ENCODE data around the gene CYB5D1. TPM values are rescaled to one million over a fixed set of nuclear protein-coding genes. Genes with fewer than 3 reads are reported as not detected.
"Not testable (repeated sequence)": the region's sequence is repeated elsewhere in the genome, so short reads cannot be mapped to it uniquely, and the experiment has no call there.

The CYB5D1 gene
- total and polyA plus RNA-seq, 9 donors: 5.9 to 9.3 (median 7.3) TPM

DNA sequence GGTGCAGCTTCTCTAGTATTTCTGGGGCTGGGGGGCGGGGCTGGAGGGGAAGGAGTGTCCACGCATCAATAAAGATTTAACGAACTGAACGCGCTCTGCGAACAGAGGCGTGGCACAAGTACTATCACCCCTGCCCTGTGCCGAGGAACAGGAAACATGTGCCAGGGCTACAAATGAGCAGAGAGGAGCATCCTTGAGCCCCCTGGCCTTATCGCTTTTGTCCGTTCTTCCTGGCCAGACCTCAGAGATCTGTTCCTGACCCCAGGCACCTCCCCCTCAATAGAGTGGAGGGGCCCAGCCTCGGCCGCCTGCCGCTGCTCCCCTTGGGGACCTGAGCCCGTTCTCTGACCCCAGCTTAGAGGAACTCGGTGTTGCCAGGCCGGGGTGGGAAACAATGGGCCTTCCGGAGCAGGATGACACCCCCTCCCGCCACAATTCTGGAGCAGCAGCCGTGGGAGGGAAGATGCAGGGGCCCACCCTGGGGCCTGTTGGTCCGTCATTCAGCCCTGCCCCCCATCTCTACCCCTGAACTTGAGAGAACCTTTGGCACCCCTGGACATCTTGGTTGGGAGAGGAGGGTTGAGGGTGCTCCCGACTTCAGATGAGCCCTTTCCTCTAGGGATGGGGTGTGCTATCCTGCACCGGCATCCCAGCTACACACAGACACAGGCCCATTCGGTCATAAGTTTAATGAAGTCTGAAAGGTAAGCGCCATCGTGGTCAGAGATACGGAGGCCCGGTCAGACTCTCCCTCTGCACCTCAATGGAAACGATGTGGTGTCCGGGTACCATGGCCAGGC lies 1.6 kb upstream of the CYB5D1 start:
- peak; percentile 83 for DNase-seq
- H3K27me3 ChIP-seq (ENCODE audit: control insufficient read depth, insufficient read depth, low read length): no peaks in the 10 kb centered on the region
- peaks cover 41% of the 10 kb centered on the region for H3K36me3 ChIP-seq (ENCODE audit: control insufficient read depth, insufficient read depth, low read length)
- peaks cover 53% of the 10 kb centered on the region for H3K4me1 ChIP-seq (ENCODE audit: control insufficient read depth, insufficient read depth, low read length)
- H3K4me3 ChIP-seq (ENCODE audit: low read length): peak overlapping the region; percentile 83
- WGBS (ENCODE audit: insufficient coverage): 6% methylated on average over 17 of the region's 29 CpGs
- H3K9me3 ChIP-seq (replicated peaks; ENCODE audit: control insufficient read depth, low read depth, low read length): no peaks in the 10 kb centered on the region
- peak overlapping the region; percentile 99 for H3K27ac ChIP-seq (ENCODE audit: low read length)

DNA sequence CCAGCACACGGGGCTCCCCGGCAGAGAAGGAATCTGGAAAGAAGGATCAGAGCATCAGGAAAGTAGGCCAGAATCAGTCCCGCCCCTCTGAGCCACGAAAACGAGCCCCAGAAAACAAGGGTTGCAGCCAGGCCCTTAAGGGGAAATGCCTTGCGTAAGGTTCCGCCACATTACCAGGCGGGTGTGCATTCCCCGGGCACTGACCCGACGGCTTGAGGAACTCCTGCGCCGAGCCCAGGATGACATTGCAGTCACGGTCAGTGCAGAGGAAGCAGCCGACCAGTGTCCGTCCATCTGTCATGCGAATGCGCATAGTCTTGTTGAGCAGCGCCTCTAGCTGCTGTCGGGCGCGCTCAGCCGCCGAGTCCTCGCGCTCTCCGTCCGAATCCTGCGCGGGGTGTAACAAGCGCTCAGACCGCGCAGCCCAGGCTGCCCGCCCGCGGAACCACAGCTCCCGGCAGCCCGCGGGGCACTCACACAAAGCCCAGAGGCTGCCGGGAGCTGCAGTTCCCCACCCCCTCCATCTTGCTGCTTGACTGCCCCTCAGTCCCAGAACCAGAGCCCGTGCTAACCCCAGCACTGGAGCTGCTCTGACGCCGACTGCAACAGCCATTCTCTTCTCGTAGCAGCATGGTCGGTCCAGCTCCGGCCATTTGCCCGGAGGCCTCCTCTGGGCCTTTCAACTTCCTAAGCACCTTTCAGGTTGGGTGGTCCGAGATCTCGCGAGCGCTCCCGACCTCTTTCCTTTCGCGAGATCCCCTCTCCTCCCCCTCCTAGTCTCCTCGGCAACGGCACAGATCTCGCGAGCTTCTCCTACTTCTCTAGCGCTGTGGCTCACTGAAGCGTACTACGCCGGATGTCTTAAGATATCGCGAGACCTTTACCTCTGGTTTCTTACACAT lies 741 bp upstream of the CYB5D1 start, which contains the start of gene NAA38:
Gene NAA38 (minus strand): TSS at position 749 of the 902 bp plus-strand sequence. CDS start 96 bp downstream, at position 653.
- WGBS (ENCODE audit: insufficient coverage): under 1% methylated on average over 64 of the region's 64 CpGs
- Histone ChIP-seq H3K27ac (ENCODE audit: low read length) (peak within 1 kb of the TSS; percentile 99), H3K9me3 (replicated peaks; ENCODE audit: control insufficient read depth, low read depth, low read length) (no peaks in the 10 kb centered on the region), H3K27me3 (ENCODE audit: control insufficient read depth, insufficient read depth, low read length) (no peaks in the 10 kb centered on the region), H3K36me3 (ENCODE audit: control insufficient read depth, insufficient read depth, low read length) (peaks cover 33% of the 10 kb centered on the region), H3K4me1 (ENCODE audit: control insufficient read depth, insufficient read depth, low read length) (peaks cover 45% of the 10 kb centered on the region), H3K4me3 (ENCODE audit: low read length) (peak within 1 kb of the TSS; percentile 83)
- DNase-seq: peak; percentile 100

DNA sequence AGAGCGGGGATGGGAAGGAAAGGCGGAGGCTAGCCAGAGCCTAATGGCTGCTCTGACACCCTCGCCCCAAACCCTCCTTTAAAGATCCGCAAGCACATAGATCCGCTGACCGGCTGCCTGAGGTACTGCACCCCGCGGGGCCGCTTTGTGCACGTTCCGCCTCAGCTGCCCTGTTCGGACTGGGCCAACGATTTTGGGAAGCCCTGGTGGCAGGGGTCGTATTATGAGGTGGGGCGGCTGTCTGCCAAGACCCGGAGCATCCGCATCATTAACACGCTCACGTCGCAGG lies 663 bp downstream of the CYB5D1 start:
- WGBS (ENCODE audit: insufficient coverage): 12% methylated on average over 16 of the region's 20 CpGs

DNA sequence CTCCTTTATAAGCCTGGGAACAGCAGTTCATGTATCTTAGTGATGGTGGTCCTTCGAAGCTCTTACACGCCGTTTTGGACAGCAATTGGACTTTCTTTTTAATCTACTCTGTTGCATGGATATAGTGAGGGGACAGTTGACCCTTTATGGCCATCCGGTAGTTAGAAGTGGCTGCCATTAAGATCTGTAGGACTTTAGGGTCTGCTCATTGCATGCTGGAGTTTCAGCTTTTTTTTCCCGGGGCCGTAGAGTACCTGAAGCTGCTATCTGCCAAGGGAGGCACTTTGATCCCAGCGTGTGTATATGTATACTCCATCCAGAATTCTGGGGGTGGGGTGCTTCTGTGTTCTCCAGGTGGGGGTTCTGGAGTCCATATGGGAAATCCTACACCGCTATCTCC lies 1.2 kb downstream of the CYB5D1 start:
- Histone ChIP-seq H3K27me3 (ENCODE audit: control insufficient read depth, insufficient read depth, low read length) (no peaks in the 10 kb centered on the region), H3K27ac (ENCODE audit: low read length) (no peak overlapping the region), H3K4me1 (ENCODE audit: control insufficient read depth, insufficient read depth, low read length) (peaks cover 44% of the 10 kb centered on the region), H3K4me3 (ENCODE audit: low read length) (no peak overlapping the region), H3K9me3 (replicated peaks; ENCODE audit: control insufficient read depth, low read depth, low read length) (no peaks in the 10 kb centered on the region), H3K36me3 (ENCODE audit: control insufficient read depth, insufficient read depth, low read length) (peaks cover 17% of the 10 kb centered on the region)
- peak; percentile 16 for DNase-seq
- 90% methylated on average over 4 of the region's 8 CpGs for WGBS (ENCODE audit: insufficient coverage)

More for the DNA sequence above, 663 bp downstream of the CYB5D1 start:
- H3K4me1 ChIP-seq (ENCODE audit: control insufficient read depth, insufficient read depth, low read length): peaks cover 44% of the 10 kb centered on the region
- H3K4me3 ChIP-seq (ENCODE audit: low read length): peak overlapping the region; percentile 83
- H3K9me3 ChIP-seq (replicated peaks; ENCODE audit: control insufficient read depth, low read depth, low read length): no peaks in the 10 kb centered on the region
- no peaks in the 10 kb centered on the region for H3K27me3 ChIP-seq (ENCODE audit: control insufficient read depth, insufficient read depth, low read length)
- peaks cover 22% of the 10 kb centered on the region for H3K36me3 ChIP-seq (ENCODE audit: control insufficient read depth, insufficient read depth, low read length)
- peak overlapping the region; percentile 99 for H3K27ac ChIP-seq (ENCODE audit: low read length)
- peak; percentile 46 for DNase-seq

DNA sequence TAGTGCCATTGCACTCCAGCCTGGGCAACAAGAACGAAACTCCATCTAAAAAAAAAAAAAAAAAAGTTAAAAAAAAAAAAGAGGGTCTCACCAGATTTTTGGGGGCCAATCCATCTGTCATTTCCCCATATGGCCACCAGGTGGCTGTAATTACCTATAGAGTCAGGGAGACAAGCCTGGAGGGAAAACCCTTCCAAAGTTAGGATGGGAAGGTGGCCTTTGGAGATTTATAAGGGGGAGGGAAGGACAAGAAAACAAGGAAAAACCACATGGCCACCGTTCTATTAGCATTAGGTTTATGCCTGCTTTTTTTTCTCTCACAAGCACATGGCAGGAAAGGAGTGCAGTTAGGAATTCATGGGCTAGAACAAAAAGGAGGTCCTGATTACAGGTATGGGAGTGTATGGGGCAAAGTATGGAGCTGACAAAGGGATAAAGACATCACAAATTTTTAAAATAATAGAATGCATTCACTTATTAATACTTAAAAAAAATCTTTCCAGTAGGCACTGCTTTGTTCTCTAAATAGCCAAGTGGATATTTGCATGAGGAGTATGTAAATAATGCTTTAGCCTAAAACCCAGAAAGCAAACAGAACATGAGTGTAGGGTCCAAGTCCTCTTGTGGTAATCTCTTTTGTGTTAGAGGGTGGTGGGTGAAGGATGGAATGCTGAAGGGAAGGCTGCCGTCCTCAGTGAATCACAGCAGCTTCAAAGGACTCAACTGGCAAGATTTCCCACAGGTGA lies 5.1 kb downstream of the CYB5D1 start:
- no peaks in the 10 kb centered on the region for H3K27me3 ChIP-seq (ENCODE audit: control insufficient read depth, insufficient read depth, low read length)
- WGBS (ENCODE audit: insufficient coverage): 57% methylated on average over 1 of the region's 3 CpGs
- peaks cover 15% of the 10 kb centered on the region for H3K4me1 ChIP-seq (ENCODE audit: control insufficient read depth, insufficient read depth, low read length)
- H3K9me3 ChIP-seq (replicated peaks; ENCODE audit: control insufficient read depth, low read depth, low read length): no peaks in the 10 kb centered on the region
- H3K4me3 ChIP-seq (ENCODE audit: low read length): no peak overlapping the region
- DNase-seq: peak; percentile 83
- peaks cover 19% of the 10 kb centered on the region for H3K36me3 ChIP-seq (ENCODE audit: control insufficient read depth, insufficient read depth, low read length)
- no peak overlapping the region for H3K27ac ChIP-seq (ENCODE audit: low read length)

DNA sequence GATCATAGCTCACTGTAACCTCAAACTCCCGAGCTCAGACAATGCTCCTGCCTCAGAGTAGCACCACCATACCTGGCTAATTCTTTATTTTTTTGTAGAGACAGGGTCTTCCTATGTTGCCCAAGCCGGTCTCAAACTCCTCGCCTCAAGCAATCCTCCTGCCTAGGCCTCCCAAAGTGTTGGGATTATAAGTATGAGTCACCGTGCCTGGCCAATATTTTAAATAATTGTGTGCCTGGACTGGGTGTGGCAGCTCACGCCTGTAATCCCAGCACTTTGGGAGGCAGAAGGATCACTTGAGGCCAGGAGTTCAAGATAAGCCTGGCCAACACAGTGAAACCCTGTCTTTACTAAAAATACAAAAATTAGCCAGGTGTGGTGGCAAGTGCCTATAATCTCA lies 6.6 kb downstream of the CYB5D1 start:
- 90% methylated on average over 2 of the region's 5 CpGs for WGBS (ENCODE audit: insufficient coverage)
- not testable (repeated sequence) for H3K27ac ChIP-seq (ENCODE audit: low read length); DNase-seq; H3K9me3 ChIP-seq (replicated peaks; ENCODE audit: control insufficient read depth, low read depth, low read length); H3K4me3 ChIP-seq (ENCODE audit: low read length); H3K4me1 ChIP-seq (ENCODE audit: control insufficient read depth, insufficient read depth, low read length); H3K27me3 ChIP-seq (ENCODE audit: control insufficient read depth, insufficient read depth, low read length)
- peaks cover 12% of the 10 kb centered on the region for H3K36me3 ChIP-seq (ENCODE audit: control insufficient read depth, insufficient read depth, low read length)

DNA sequence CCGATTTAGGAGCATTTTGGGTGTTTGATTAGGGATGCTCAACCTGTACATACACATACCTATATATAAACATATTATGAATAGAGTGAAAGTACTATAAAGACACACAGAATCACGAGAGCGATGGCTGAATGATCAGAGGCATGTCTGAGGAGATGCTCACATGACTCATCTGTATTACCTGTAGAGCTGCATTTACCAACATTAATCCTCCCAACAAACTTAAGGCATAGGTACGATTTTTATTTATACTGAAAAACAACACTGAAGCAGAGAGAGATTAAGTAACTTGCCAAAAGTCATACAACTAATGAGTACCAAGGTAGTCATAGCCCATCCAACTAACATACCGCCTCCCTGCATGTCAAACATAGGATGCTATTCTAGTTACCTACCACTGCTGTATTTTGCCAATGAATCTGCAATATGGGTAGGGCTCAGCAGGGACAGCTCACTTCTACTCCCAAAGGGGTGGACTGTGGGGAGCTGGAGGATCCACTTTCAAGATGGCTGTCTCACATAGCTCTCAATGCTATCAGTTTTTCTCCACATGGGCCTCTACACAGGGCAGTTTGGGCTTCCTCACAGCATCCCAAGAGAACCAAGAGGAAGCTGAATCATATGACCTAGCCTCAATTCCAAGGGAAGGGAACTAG lies 7.3 kb downstream of the CYB5D1 start:
- Histone ChIP-seq H3K27me3 (ENCODE audit: control insufficient read depth, insufficient read depth, low read length) (no peaks in the 10 kb centered on the region), H3K4me3 (ENCODE audit: low read length) (no peak overlapping the region), H3K27ac (ENCODE audit: low read length) (no peak overlapping the region), H3K36me3 (ENCODE audit: control insufficient read depth, insufficient read depth, low read length) (peaks cover 15% of the 10 kb centered on the region), H3K9me3 (replicated peaks; ENCODE audit: control insufficient read depth, low read depth, low read length) (no peaks in the 10 kb centered on the region), H3K4me1 (ENCODE audit: control insufficient read depth, insufficient read depth, low read length) (peaks cover 2% of the 10 kb centered on the region)
- WGBS (ENCODE audit: insufficient coverage): no CpG with 5 or more reads among the region's 5 CpGs
- DNase-seq: peak; percentile 10

DNA sequence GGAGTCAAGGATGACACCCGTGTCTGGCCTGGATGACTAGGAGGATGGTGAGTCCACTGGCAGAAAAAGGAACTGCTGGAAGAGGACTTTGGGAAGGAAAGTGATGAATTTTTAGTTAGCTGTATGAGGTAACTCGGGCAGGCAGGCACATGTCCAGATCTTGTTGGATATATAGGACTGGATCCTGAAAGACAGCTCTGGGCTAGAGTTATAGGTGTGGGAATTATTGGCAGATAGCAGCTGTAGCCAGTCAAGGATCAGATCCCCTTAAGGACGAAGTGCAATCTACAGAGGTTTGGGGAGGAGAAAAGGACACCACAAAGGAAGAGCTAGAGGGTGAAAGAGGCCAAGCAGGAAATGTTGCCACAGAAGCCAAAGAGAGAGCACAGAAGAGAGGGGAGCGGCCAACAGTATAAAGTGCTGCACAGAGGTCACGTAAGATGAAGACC lies 10.1 kb downstream of the CYB5D1 start:
- Histone ChIP-seq H3K27ac (ENCODE audit: low read length) (no peak overlapping the region), H3K9me3 (replicated peaks; ENCODE audit: control insufficient read depth, low read depth, low read length) (no peaks in the 10 kb centered on the region), H3K4me1 (ENCODE audit: control insufficient read depth, insufficient read depth, low read length) (no peaks in the 10 kb centered on the region), H3K36me3 (ENCODE audit: control insufficient read depth, insufficient read depth, low read length) (peaks cover 16% of the 10 kb centered on the region), H3K4me3 (ENCODE audit: low read length) (no peak overlapping the region), H3K27me3 (ENCODE audit: control insufficient read depth, insufficient read depth, low read length) (no peaks in the 10 kb centered on the region)
- WGBS (ENCODE audit: insufficient coverage): 76% methylated on average over 5 of the region's 5 CpGs
- DNase-seq: no peak

DNA sequence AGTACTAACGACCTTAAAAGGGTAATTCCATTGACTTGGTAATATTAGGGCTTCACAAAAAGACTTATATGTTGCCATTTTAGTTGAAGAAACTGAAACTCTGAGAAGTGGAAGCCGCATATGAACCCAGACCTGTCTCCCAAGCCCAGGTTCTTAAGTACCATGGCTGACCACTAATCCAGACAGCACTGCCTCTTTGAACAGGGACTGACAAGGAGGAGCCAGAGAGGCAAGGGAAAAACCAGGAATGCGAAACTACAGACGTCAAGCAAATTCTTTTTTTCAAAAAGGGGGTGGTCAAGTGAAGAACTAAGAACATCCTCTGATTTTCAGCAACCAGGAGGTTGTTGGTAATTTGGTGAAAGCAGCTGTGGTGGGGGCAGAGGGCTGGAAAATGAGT lies 15.2 kb downstream of the CYB5D1 start:
- WGBS (ENCODE audit: insufficient coverage): 52% methylated on average over 3 of the region's 4 CpGs

More for the DNA sequence above, 15.2 kb downstream of the CYB5D1 start:
- H3K36me3 ChIP-seq (ENCODE audit: control insufficient read depth, insufficient read depth, low read length): peaks cover 29% of the 10 kb centered on the region
- H3K4me1 ChIP-seq (ENCODE audit: control insufficient read depth, insufficient read depth, low read length): no peaks in the 10 kb centered on the region
- H3K9me3 ChIP-seq (replicated peaks; ENCODE audit: control insufficient read depth, low read depth, low read length): no peaks in the 10 kb centered on the region
- H3K27ac ChIP-seq (ENCODE audit: low read length): no peak overlapping the region
- H3K4me3 ChIP-seq (ENCODE audit: low read length): no peak overlapping the region
- no peaks in the 10 kb centered on the region for H3K27me3 ChIP-seq (ENCODE audit: control insufficient read depth, insufficient read depth, low read length)
- DNase-seq: no peak

All from muscle of leg (tissue), 11 donors.